B cell (primary cell): Measurements from ENCODE around the gene NR6A1. TPM values are rescaled to one million over a fixed set of nuclear protein-coding genes. Genes with fewer than 3 reads are reported as not detected.

Source experiments
- ATAC-seq: fragments of 200-7000 bp; cut with Tn5 transposase; one replicate; pipeline ENCODE4 v1.10.0; 2021; ENCODE audit warnings: low read depth, mild to moderate bottlenecking, moderate number of reproducible peaks, moderate library complexity
- CTCF ChIA-PET: fragments of 350-600 bp; sonication (Branson Sonifier 250); formaldehyde crosslinking; loops from one replicate; lab custom pipeline; 2021; ENCODE audit warnings: antibody characterized with exemption, inconsistent platforms; lab: Charles Lee
- POLR2A ChIA-PET: fragments of 350-600 bp; sonication (Branson Sonifier 250); formaldehyde crosslinking; loops from one replicate; lab custom pipeline; 2021; ENCODE audit warnings: antibody characterized with exemption; lab: Charles Lee
- DNase-seq: peaks from one replicate; pipeline ENCODE4 v3.0.0; 2013
- H2AFZ ChIP-seq: 2 replicates; pipeline ENCODE4 v1.6.1; 2012; ENCODE audit warnings: mild to moderate bottlenecking, low read depth, low read length; ENCODE audit not compliant: insufficient read depth, poor library complexity, severe bottlenecking
- H3K27ac ChIP-seq, 2 donors: 1 replicate in 1 of 2; 2 replicates in 1 of 2; pipeline ENCODE4 v1.5.1; 2012 to 2013; ENCODE audit warnings: low read length in 2 of 2, mild to moderate bottlenecking in 2 of 2, moderate library complexity in 1 of 2
- H3K27me3 ChIP-seq, 4 experiments: fragments of 200-600 bp in 1 of 4; sonication (generic) in 1 of 4; replicated peaks in 1 of 4; 1 replicate in 2 of 4; 2 replicates in 2 of 4; pipeline versions ENCODE4 v1.6.1 to v1.7.0; 2013 to 2016; ENCODE audit warnings: low read length in 3 of 4, mild to moderate bottlenecking in 2 of 4, mixed read lengths in 1 of 4, moderate library complexity in 1 of 4; ENCODE audit not compliant: insufficient read depth in 4 of 4, control insufficient read depth in 3 of 4; ENCODE audit errors: control extremely low read depth in 1 of 4
- H3K36me3 ChIP-seq, 2 experiments: replicated peaks in 1 of 2; 1 replicate in 1 of 2; 2 replicates in 1 of 2; pipeline versions ENCODE4 v1.6.1 to v1.7.1; 2013; ENCODE audit warnings: low read length in 1 of 2; ENCODE audit not compliant: insufficient read depth in 2 of 2, control insufficient read depth in 1 of 2; ENCODE audit errors: control extremely low read depth in 1 of 2, extremely low read depth in 1 of 2
- H3K4me1 ChIP-seq, 2 donors: fragments of 200-600 bp in 1 of 2; sonication (generic) in 1 of 2; 1 replicate in 1 of 2; 2 replicates in 1 of 2; pipeline versions ENCODE4 v1.5.1 to v1.6.1; 2013 to 2017; ENCODE audit warnings: low read length in 2 of 2; ENCODE audit not compliant: control insufficient read depth in 2 of 2, insufficient read depth in 2 of 2
- H3K4me2 ChIP-seq: replicated peaks from 2 replicates; pipeline ENCODE3; 2012; ENCODE audit warnings: mild to moderate bottlenecking, low read depth, low read length; ENCODE audit not compliant: poor library complexity, severe bottlenecking
- H3K4me3 ChIP-seq, 5 experiments: fragments of 200-600 bp in 1 of 5; sonication (generic) in 1 of 5; 1 replicate in 3 of 5; 2 replicates in 2 of 5; pipeline versions ENCODE4 v1.5.1 to v1.7.0; 2011 to 2016; ENCODE audit warnings: low read length in 4 of 5, mild to moderate bottlenecking in 4 of 5, low read depth in 2 of 5, control low read depth in 1 of 5, moderate library complexity in 1 of 5; ENCODE audit not compliant: insufficient read depth in 1 of 5; ENCODE audit errors: control extremely low read depth in 1 of 5, extremely low read depth in 1 of 5
- H3K79me2 ChIP-seq: fragments of 200-600 bp; sonication (generic); one replicate; pipeline ENCODE4 v1.6.0; 2016; ENCODE audit warnings: low read length; ENCODE audit not compliant: control insufficient read depth, insufficient read depth
- H3K9ac ChIP-seq: fragments of 200-600 bp; sonication (generic); 2 replicates; pipeline ENCODE4 v1.6.1; 2017; ENCODE audit warnings: mild to moderate bottlenecking, low read length, moderate library complexity
- H3K9me3 ChIP-seq, 3 donors: one replicate each; pipeline versions ENCODE4 v1.6.1 to v1.7.1; 2013; ENCODE audit warnings: low read length in 2 of 3; ENCODE audit not compliant: control insufficient read depth in 2 of 3, insufficient read depth in 1 of 3; ENCODE audit errors: control extremely low read depth in 1 of 3
- H4K20me1 ChIP-seq: 2 replicates; pipeline ENCODE4 v1.6.0; 2012; ENCODE audit warnings: mild to moderate bottlenecking, low read length; ENCODE audit not compliant: insufficient read depth, control insufficient read depth, poor library complexity, severe bottlenecking
- H3K27ac Mint-ChIP-seq: one replicate; pipeline ENCODE4 v1.8.0; 2021; ENCODE audit warnings: mixed read lengths
- H3K27me3 Mint-ChIP-seq: one replicate; pipeline ENCODE4 v1.8.0; 2021; ENCODE audit warnings: mixed read lengths
- H3K4me1 Mint-ChIP-seq: one replicate; pipeline ENCODE4 v1.8.0; 2021; ENCODE audit warnings: mixed read lengths
- H3K4me3 Mint-ChIP-seq: one replicate; pipeline ENCODE4 v1.8.0; 2021; ENCODE audit warnings: mixed read lengths
- H3K9me3 Mint-ChIP-seq: one replicate; pipeline ENCODE4 v1.8.0; 2022; ENCODE audit warnings: mixed read lengths; ENCODE audit not compliant: insufficient read depth
- EZH2 ChIP-seq: IDR thresholded peaks from 2 replicates; pipeline ENCODE4 v1.6.1; 2012; ENCODE audit warnings: borderline replicate concordance, low read depth, mild to moderate bottlenecking, moderate library complexity, low read length; ENCODE audit not compliant: insufficient read depth, poor library complexity, severe bottlenecking
- WGBS: methylation state at CpG from one replicate; pipeline ENCODE4 v1.1.5; 2013; ENCODE audit warnings: missing lambda C conversion rate; ENCODE audit not compliant: insufficient coverage; 5-methylcytosine and 5-hydroxymethylcytosine counted together
- intact Hi-C: fragments of 100-400 bp; cut with micrococcal nuclease; formaldehyde crosslinking; loops from one replicate; pipeline ENCODE4 v1.10.0; 2022
- polyA plus RNA-seq: library from polyadenylated mRNA; depleted of rRNA; stranded (reverse); fragments of >200 nt; gene quantifications from 2 replicates; pipeline ENCODE4 v1.2.3, GENCODE V29; 2012
- total RNA-seq, 2 donors: library from RNA; stranded (reverse); fragments of 120-200 nt in 1 of 2; gene quantifications; 1 replicate in 1 of 2; 2 replicates in 1 of 2; pipeline versions ENCODE4 v1.2.3 to v1.2.4, GENCODE V29; 2013 to 2022
- TF ChIP-seq, protein P1 (sequence below): fragments of 200-600 bp; IDR thresholded peaks from one replicate; pipeline ENCODE4 v1.8.0; 2022; ENCODE audit warnings: antibody characterized with exemption, mild to moderate bottlenecking

Gene NR6A1
- total and polyA plus RNA-seq, 2 donors (not counting 1 experiment from before 2014, with no cell fraction given): 0.09 to 0.67 TPM

DNA sequence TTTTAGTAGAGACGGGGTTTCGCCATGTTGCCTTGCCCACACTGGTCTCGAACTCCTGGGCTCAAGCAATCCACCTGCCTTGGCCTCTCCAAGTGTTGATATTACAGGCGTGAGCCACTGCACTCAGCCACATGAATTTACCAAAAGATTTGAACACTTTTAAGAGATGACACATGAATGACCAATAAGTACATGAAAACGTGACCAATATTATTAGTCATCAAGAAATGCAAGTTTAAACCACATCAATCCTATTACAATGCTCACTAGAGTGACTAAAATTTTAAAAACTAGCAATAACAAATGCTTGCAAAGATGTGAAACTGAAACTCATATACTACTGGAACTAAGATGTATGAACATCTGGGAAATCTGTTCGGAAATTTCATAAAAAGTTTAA lies 54.3 kb downstream of the NR6A1 start:
- DNase-seq (no peak), ATAC-seq (no peak)
- H3K79me2 ChIP-seq: no peaks in the 10 kb centered on the region
- Mint-ChIP-seq H3K9me3 (no peaks in the 10 kb centered on the region), H3K4me3 (no peak overlapping the region), H3K27ac (no peak overlapping the region), H3K4me1 (no peaks in the 10 kb centered on the region), H3K27me3 (no peaks in the 10 kb centered on the region)
- no peak overlapping the region for H3K27ac ChIP-seq
- WGBS: 89% methylated on average over 4 of the region's 6 CpGs
- no peaks in the 10 kb centered on the region for H4K20me1 ChIP-seq
- intact Hi-C loops: no loop called here
- CTCF ChIA-PET: interaction anchor here (1.9 kb wide), 1 partner anchor 100 kb away, joined by 8 read pairs; no protein-coding TSS in a partner anchor
- no peak overlapping the region for H3K9ac ChIP-seq
- H3K27me3 ChIP-seq: no peaks in the 10 kb centered on the region
- no peak overlapping the region for H3K4me2 ChIP-seq
- H3K4me3 ChIP-seq: no peak overlapping the region
- peaks cover 0 to under 1% of the 10 kb centered on the region in 2 donors for H3K4me1 ChIP-seq
- no peaks in the 10 kb centered on the region for H3K9me3 ChIP-seq
- H3K36me3 ChIP-seq: no peaks in the 10 kb centered on the region
- POLR2A ChIA-PET: no interaction called here
- TF ChIP-seq, protein P1, sequence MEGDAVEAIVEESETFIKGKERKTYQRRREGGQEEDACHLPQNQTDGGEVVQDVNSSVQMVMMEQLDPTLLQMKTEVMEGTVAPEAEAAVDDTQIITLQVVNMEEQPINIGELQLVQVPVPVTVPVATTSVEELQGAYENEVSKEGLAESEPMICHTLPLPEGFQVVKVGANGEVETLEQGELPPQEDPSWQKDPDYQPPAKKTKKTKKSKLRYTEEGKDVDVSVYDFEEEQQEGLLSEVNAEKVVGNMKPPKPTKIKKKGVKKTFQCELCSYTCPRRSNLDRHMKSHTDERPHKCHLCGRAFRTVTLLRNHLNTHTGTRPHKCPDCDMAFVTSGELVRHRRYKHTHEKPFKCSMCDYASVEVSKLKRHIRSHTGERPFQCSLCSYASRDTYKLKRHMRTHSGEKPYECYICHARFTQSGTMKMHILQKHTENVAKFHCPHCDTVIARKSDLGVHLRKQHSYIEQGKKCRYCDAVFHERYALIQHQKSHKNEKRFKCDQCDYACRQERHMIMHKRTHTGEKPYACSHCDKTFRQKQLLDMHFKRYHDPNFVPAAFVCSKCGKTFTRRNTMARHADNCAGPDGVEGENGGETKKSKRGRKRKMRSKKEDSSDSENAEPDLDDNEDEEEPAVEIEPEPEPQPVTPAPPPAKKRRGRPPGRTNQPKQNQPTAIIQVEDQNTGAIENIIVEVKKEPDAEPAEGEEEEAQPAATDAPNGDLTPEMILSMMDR: no peak
- TF ChIP-seq EZH2: no peak
- H2AFZ ChIP-seq: no peak overlapping the region

DNA sequence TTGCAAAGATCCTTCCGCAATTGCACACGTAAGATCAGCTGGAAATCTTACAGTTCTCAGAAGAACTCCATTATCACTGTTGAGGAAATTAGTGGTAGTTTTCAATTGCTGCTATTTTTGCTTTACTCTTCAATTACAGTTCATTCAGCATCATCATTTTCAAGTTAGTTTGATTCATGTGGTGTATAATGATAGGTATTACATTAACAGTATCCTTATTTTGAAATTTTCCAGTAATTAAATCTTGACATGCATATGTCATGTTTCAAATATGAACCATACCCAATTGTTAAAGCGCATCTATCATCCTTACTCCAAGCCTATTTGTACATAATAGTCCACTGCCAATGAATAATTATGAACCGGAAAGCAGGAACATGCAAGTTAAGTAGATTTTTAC lies 60.3 kb downstream of the NR6A1 start:
- no peaks in the 10 kb centered on the region for H3K9me3 ChIP-seq
- H3K4me1 Mint-ChIP-seq: no peaks in the 10 kb centered on the region
- ChIA-PET POLR2A (no interaction called here), CTCF (interaction anchor here (1.1 to 7.0 kb wide), 12 partner anchors 12 to 181 kb away, joined by 3 to 87 read pairs (median 8); partner anchors contain the start of gene WDR38)
- H3K27me3 Mint-ChIP-seq: no peaks in the 10 kb centered on the region
- H4K20me1 ChIP-seq: no peaks in the 10 kb centered on the region
- H3K27ac Mint-ChIP-seq: no peak overlapping the region
- no peak for DNase-seq
- no peak overlapping the region for H3K27ac ChIP-seq
- WGBS: no CpG with 5 or more reads among the region's 4 CpGs
- peaks cover 0 to 2% of the 10 kb centered on the region in 2 donors for H3K4me1 ChIP-seq
- no peaks in the 10 kb centered on the region for H3K27me3 ChIP-seq
- no peak overlapping the region for H3K4me3 ChIP-seq
- intact Hi-C loops: loop anchor here (5.0 kb wide), 2 partner anchors 53 to 662 kb away; no protein-coding TSS in a partner anchor
- no peak overlapping the region for H2AFZ ChIP-seq
- H3K9ac ChIP-seq: no peak overlapping the region
- H3K9me3 Mint-ChIP-seq: no peaks in the 10 kb centered on the region
- no peak overlapping the region for H3K4me2 ChIP-seq
- no peak overlapping the region for H3K4me3 Mint-ChIP-seq
- H3K79me2 ChIP-seq: no peaks in the 10 kb centered on the region
- no peak for TF ChIP-seq EZH2
- TF ChIP-seq, protein P1: no peak
- no peaks in the 10 kb centered on the region for H3K36me3 ChIP-seq
- ATAC-seq: no peak
